H1 (cell line): ENCODE measurements around the gene POLR3E.

Source experiments
- ATF3 ChIP-seq: IDR thresholded peaks from 2 replicates; pipeline ENCODE4 v1.6.1; 2011; ENCODE audit warnings: low read depth, mild to moderate bottlenecking, low read length; ENCODE audit not compliant: insufficient read depth
- CBX8 ChIP-seq: fragments of 300-800, 300-1000 bp; sonication (generic); IDR thresholded peaks from 2 replicates; pipeline ENCODE4 v1.7.1; 2016; ENCODE audit warnings: low read depth, low read length, borderline replicate concordance
- CTCF ChIP-seq, 3 experiments: IDR thresholded peaks; 1 replicate in 2 of 3; 2 replicates in 1 of 3; pipeline versions ENCODE4 v1.5.1 to v1.6.1; 2011; ENCODE audit warnings: low read length in 3 of 3, mild to moderate bottlenecking in 3 of 3, inconsistent platforms in 2 of 3, low read depth in 1 of 3, moderate library complexity in 1 of 3; ENCODE audit not compliant: insufficient read depth in 1 of 3; ENCODE audit errors: control extremely low read depth in 1 of 3
- JUND ChIP-seq: IDR thresholded peaks from 2 replicates; pipeline ENCODE4 v1.6.1; 2011; ENCODE audit warnings: mild to moderate bottlenecking, improper control_type of control experiment, low read length
- KDM1A ChIP-seq: fragments of 200-600, 300-600 bp; sonication (generic); IDR thresholded peaks from 2 replicates; pipeline ENCODE4 v1.7.1; 2016; ENCODE audit warnings: mild to moderate bottlenecking, low read length, borderline replicate concordance
- MAX ChIP-seq: IDR thresholded peaks from 2 replicates; pipeline ENCODE4 v1.6.1; 2012; ENCODE audit warnings: inconsistent platforms
- NRF1 ChIP-seq: IDR thresholded peaks from 2 replicates; pipeline ENCODE4 v1.6.1; 2011; ENCODE audit warnings: mild to moderate bottlenecking, low read depth, low read length, improper control_type of control experiment
- PHF8 ChIP-seq: fragments of 200-600 bp; sonication (generic); conservative IDR thresholded peaks from 2 replicates; pipeline ENCODE4 v1.7.1; 2012; ENCODE audit warnings: low read depth, mild to moderate bottlenecking, inconsistent platforms, low read length, moderate library complexity
- POLR2A ChIP-seq, 2 experiments: IDR thresholded peaks; 1 replicate in 1 of 2; 2 replicates in 1 of 2; pipeline ENCODE4 v1.6.1; 2011; ENCODE audit warnings: low read depth in 2 of 2, low read length in 2 of 2, mild to moderate bottlenecking in 2 of 2; ENCODE audit errors: control extremely low read depth in 1 of 2
- POLR2AphosphoS5 ChIP-seq: IDR thresholded peaks from 2 replicates; pipeline ENCODE4 v1.6.1; 2011; ENCODE audit warnings: low read depth, low read length
- RFX5 ChIP-seq: IDR thresholded peaks from 2 replicates; pipeline ENCODE4 v1.6.1; 2011; ENCODE audit warnings: low read depth, low read length, improper control_type of control experiment, borderline replicate concordance
- SRF ChIP-seq: IDR thresholded peaks from 2 replicates; pipeline ENCODE4 v1.6.1; 2011; ENCODE audit warnings: mild to moderate bottlenecking, low read depth, low read length, moderate library complexity
- TEAD4 ChIP-seq: IDR thresholded peaks from 2 replicates; pipeline ENCODE4 v1.6.1; 2012; ENCODE audit warnings: low read depth, low read length, inconsistent platforms, mixed read lengths
- TF ChIP-seq, protein P1 (sequence below): IDR thresholded peaks from 2 replicates; pipeline ENCODE4 v1.6.1; 2011; ENCODE audit warnings: low read length, improper control_type of control experiment

DNA sequence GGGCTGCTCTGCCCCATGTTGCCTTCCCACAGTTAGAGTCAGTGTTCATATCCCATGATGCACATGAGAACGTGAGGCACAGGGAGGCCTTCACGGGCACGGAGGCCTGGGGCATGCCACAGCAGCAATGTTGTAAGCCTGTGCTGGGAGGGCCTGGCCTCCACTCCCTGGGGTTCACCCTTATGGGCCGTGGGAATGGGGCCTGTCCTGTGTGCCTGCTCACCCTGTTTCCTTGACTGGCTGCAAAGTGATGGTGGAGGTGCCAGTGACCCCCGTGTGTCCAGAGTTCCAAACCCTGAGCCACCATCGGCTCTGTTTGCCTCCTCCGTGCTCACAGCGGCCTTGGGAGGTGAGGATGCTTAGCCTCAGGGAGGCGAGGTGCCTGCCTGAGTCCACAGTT is 9.6 kb downstream of the POLR3E start:
- TF ChIP-seq CTCF (IDR thresholded peaks at IDR 0.05; ENCODE audit: control extremely low read depth in 1 of 3, insufficient read depth in 1 of 3, low read depth in 1 of 3, low read length in 3 of 3) (no peak), PHF8 (no peak), SRF (no peak), POLR2AphosphoS5 (no peak), RFX5 (no peak), POLR2A (IDR thresholded peaks at IDR 0.05; ENCODE audit: control extremely low read depth in 1 of 2, low read depth in 2 of 2, low read length in 2 of 2) (no peak), NRF1 (no peak), TEAD4 (no peak), CBX8 (no peak), ATF3 (no peak), JUND (no peak), MAX (no peak), KDM1A (no peak)
- TF ChIP-seq, protein P1, sequence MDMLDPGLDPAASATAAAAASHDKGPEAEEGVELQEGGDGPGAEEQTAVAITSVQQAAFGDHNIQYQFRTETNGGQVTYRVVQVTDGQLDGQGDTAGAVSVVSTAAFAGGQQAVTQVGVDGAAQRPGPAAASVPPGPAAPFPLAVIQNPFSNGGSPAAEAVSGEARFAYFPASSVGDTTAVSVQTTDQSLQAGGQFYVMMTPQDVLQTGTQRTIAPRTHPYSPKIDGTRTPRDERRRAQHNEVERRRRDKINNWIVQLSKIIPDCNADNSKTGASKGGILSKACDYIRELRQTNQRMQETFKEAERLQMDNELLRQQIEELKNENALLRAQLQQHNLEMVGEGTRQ, result no peak
